KMS-11 (cell line): Measurements from ENCODE around the gene LEO1.

ENCODE experiments used
- H2AFZ ChIP-seq: fragments of 200-600 bp; sonication (generic); 2 replicates; pipeline ENCODE4 v1.6.1; 2016; ENCODE audit warnings: antibody characterized with exemption, mixed run types, low read depth
- H3K27ac ChIP-seq: fragments of 200-600 bp; sonication (generic); 2 replicates; pipeline ENCODE4 v1.6.1; 2016; ENCODE audit warnings: mild to moderate bottlenecking, mixed run types
- H3K27me3 ChIP-seq: fragments of 200-600 bp; sonication (generic); 2 replicates; pipeline ENCODE4 v1.6.1; 2017; ENCODE audit warnings: mild to moderate bottlenecking, low read depth, mixed run types, moderate library complexity; ENCODE audit not compliant: insufficient read depth
- H3K36me3 ChIP-seq: fragments of 200-600 bp; sonication (generic); 2 replicates; pipeline ENCODE4 v1.6.1; 2017; ENCODE audit warnings: mild to moderate bottlenecking, mixed run types; ENCODE audit not compliant: insufficient read depth
- H3K4me1 ChIP-seq: fragments of 200-600 bp; sonication (generic); 2 replicates; pipeline ENCODE4 v1.6.1; 2016; ENCODE audit warnings: mild to moderate bottlenecking, low read depth, mixed run types; ENCODE audit not compliant: poor library complexity, severe bottlenecking
- H3K4me2 ChIP-seq: fragments of 200-600 bp; sonication (generic); 2 replicates; pipeline ENCODE4 v1.7.0; 2016; ENCODE audit warnings: mild to moderate bottlenecking, mixed run types
- H3K4me3 ChIP-seq: fragments of 200-600 bp; sonication (generic); IDR thresholded peaks from 2 replicates; pipeline ENCODE4 v1.6.1; 2017; ENCODE audit warnings: low read depth, low read length, mixed read lengths; ENCODE audit not compliant: insufficient read depth
- H3K79me2 ChIP-seq: fragments of 200-600 bp; sonication (generic); 2 replicates; pipeline ENCODE4 v1.6.1; 2016; ENCODE audit warnings: low read depth, mixed run types; ENCODE audit not compliant: insufficient read depth
- H3K9ac ChIP-seq: fragments of 200-600 bp; sonication (generic); 2 replicates; pipeline ENCODE4 v1.6.1; 2016; ENCODE audit warnings: mild to moderate bottlenecking, mixed run types
- H4K20me1 ChIP-seq: fragments of 200-600 bp; sonication (generic); 2 replicates; pipeline ENCODE4 v1.6.1; 2016; ENCODE audit warnings: mild to moderate bottlenecking, mixed run types; ENCODE audit not compliant: insufficient read depth
- TF ChIP-seq, protein P1 (sequence below): fragments of 200-600 bp; sonication (generic); conservative IDR thresholded peaks from 2 replicates; pipeline ENCODE4 v1.6.1; 2017; ENCODE audit warnings: low read depth, mild to moderate bottlenecking, antibody characterized with exemption, low read length, moderate library complexity, mixed read lengths

Gene LEO1

DNA sequence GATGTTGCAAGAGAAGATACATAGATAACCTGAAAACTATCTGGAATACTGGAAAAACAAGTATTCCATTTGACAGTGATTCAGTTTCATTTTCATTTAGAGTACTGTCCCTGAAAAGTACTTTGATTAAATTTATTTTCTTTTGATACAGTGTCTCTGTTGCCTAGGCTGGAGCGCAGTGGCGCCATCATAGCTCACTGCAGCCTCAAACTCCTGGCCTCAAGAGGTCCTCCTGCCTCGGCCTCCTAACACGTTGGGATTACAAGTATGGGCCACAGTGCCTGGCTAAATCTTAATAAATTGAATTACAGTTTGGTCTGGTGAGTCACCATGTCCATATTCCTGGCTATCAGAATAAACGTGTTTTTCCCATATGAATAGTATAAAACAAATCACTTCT, 1.6 kb upstream of the LEO1 start:
- Histone ChIP-seq H3K79me2 (peaks cover 35% of the 10 kb centered on the region), H3K4me2 (no peak overlapping the region), H3K36me3 (no peaks in the 10 kb centered on the region), H3K4me3 (no peak overlapping the region), H2AFZ (no peak overlapping the region), H3K27ac (no peak overlapping the region), H3K27me3 (no peaks in the 10 kb centered on the region), H3K9ac (no peak overlapping the region), H3K4me1 (peaks cover 12% of the 10 kb centered on the region), H4K20me1 (no peaks in the 10 kb centered on the region)
- TF ChIP-seq, protein P1, sequence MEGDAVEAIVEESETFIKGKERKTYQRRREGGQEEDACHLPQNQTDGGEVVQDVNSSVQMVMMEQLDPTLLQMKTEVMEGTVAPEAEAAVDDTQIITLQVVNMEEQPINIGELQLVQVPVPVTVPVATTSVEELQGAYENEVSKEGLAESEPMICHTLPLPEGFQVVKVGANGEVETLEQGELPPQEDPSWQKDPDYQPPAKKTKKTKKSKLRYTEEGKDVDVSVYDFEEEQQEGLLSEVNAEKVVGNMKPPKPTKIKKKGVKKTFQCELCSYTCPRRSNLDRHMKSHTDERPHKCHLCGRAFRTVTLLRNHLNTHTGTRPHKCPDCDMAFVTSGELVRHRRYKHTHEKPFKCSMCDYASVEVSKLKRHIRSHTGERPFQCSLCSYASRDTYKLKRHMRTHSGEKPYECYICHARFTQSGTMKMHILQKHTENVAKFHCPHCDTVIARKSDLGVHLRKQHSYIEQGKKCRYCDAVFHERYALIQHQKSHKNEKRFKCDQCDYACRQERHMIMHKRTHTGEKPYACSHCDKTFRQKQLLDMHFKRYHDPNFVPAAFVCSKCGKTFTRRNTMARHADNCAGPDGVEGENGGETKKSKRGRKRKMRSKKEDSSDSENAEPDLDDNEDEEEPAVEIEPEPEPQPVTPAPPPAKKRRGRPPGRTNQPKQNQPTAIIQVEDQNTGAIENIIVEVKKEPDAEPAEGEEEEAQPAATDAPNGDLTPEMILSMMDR: no peak

DNA sequence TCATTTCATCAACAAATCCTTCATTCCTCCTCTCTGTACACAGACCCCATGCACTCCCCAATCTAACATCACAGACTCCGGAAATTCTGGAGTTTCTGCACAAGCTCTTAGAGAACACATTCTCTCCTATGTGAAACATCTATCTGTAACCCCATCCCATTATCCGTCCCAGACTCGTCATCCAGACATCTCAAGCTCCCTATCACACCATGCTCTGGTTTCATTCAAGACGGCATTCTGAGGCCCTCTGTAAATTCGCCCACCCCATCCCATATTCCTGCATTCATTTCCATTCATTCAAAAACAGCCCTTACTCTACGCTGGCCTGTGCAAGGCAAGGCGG, 575 bp downstream of the LEO1 start:
- peak overlapping the region; percentile 91 for H2AFZ ChIP-seq
- H3K4me1 ChIP-seq: peaks cover 12% of the 10 kb centered on the region
- no peaks in the 10 kb centered on the region for H3K27me3 ChIP-seq
- peak overlapping the region; percentile 57 for H3K27ac ChIP-seq
- H3K36me3 ChIP-seq: no peaks in the 10 kb centered on the region
- H3K4me3 ChIP-seq: no peak overlapping the region
- peaks cover 56% of the 10 kb centered on the region for H3K79me2 ChIP-seq
- H4K20me1 ChIP-seq: no peaks in the 10 kb centered on the region
- peak overlapping the region; percentile 59 for H3K4me2 ChIP-seq
- TF ChIP-seq, protein P1: no peak
- peak overlapping the region; percentile 77 for H3K9ac ChIP-seq

DNA sequence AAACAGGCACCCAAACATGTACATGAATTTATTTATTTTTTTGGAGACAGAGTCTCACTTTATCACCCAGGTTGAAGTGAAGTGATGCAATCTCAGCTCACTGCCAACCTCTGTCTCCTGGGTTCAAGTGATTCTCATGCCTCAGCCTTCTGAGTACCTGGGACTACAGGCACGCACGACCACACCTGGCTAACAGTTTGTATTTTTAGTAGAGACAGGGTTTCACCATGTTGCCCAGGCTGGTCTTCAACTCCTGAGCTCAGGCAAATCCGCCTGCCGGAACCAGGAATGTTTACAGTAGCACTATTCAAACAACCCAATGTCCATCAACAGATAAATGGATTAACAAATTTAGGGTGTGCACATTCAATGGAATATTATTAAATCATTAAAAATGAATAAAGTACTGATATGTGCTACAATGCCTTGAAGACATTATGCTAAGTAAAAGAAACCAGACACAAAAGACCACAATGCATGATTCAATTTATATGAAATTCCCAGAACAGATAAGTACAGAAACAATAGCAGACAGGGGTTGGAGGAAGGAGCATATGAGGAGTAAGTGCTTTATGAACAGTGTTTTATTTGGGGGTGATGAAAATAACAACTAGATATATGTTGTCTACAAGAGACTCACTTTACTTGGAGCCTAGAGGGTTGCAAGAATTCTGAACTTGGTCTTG, 1.3 kb downstream of the LEO1 start:
- Histone ChIP-seq H2AFZ (no peak overlapping the region), H3K4me1 (peaks cover 12% of the 10 kb centered on the region), H3K27me3 (no peaks in the 10 kb centered on the region), H3K4me3 (no peak overlapping the region), H3K36me3 (no peaks in the 10 kb centered on the region), H3K27ac (no peak overlapping the region), H4K20me1 (no peaks in the 10 kb centered on the region), H3K9ac (no peak overlapping the region), H3K4me2 (peak overlapping the region; percentile 59), H3K79me2 (peaks cover 56% of the 10 kb centered on the region)
- TF ChIP-seq, protein P1: no peak

DNA sequence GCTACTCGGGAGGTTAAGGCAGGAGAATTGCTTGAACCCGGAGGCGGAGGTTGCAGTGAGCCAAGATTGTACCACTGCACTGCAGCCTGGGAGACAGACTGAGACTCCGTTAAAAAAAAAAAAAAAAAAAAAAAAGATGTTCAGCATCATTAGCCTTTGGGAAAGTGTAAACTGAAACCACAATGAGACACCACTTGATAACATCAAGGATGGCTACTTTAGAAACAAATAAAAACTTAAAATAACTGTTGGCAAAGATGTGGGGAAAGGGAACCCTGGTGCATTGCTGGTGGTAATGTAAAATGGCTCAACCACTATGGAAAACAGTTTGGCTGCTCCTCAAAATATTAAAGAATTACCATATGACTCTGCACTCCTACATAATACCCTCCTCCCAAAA, 1.9 kb downstream of the LEO1 start:
- TF ChIP-seq, protein P1: no peak
- Histone ChIP-seq H3K4me2 (peak overlapping the region; percentile 59; the same call in 1 of the 2 replicates), H3K36me3 (no peaks in the 10 kb centered on the region), H3K9ac (no peak overlapping the region), H3K79me2 (peaks cover 56% of the 10 kb centered on the region), H3K4me1 (peaks cover 12% of the 10 kb centered on the region), H4K20me1 (no peaks in the 10 kb centered on the region), H3K27ac (no peak overlapping the region), H3K4me3 (no peak overlapping the region), H2AFZ (no peak overlapping the region), H3K27me3 (no peaks in the 10 kb centered on the region)
